GM23338 (cell line): Measurements from ENCODE around the gene DST. TPM values are rescaled to one million over a fixed set of nuclear protein-coding genes. Genes with fewer than 3 reads are reported as not detected.
A peak's percentile ranks its signal among the peaks of the same experiment; 100 is the strongest.

Experiments
- ATAC-seq: fragments of 200-7000 bp; cut with Tn5 transposase; 3 replicates; pipeline ENCODE4 v1.9.1; 2020
- DNase-seq: peaks from one replicate; pipeline ENCODE4 v3.0.0-alpha.2; 2015; ENCODE audit warnings: low spot score
- H2AFZ ChIP-seq: fragments of 200-600 bp; sonication (generic); 2 replicates; pipeline ENCODE4 v1.8.0; 2016; ENCODE audit warnings: antibody characterized with exemption, mild to moderate bottlenecking, moderate library complexity
- H3F3A ChIP-seq: fragments of 200-600 bp; sonication (generic); replicated peaks from 2 replicates; pipeline ENCODE4 v1.8.0; 2017; ENCODE audit warnings: antibody characterized with exemption, mixed run types, low read depth
- H3K27ac ChIP-seq: fragments of 200-600 bp; sonication (generic); 2 replicates; pipeline ENCODE4 v1.6.1; 2016; ENCODE audit warnings: low read depth
- H3K27me3 ChIP-seq: fragments of 200-600 bp; sonication (generic); 2 replicates; pipeline ENCODE4 v1.8.0; 2016; ENCODE audit warnings: mild to moderate bottlenecking, mixed run types, moderate library complexity; ENCODE audit not compliant: insufficient read depth
- H3K36me3 ChIP-seq: fragments of 200-600 bp; sonication (generic); 2 replicates; pipeline ENCODE4 v1.8.0; 2016; ENCODE audit warnings: mild to moderate bottlenecking; ENCODE audit not compliant: insufficient read depth
- H3K4me1 ChIP-seq: fragments of 200-600 bp; sonication (generic); 2 replicates; pipeline ENCODE4 v1.8.0; 2016; ENCODE audit warnings: mild to moderate bottlenecking, moderate library complexity; ENCODE audit not compliant: insufficient read depth
- H3K4me2 ChIP-seq: fragments of 200-600 bp; sonication (generic); 2 replicates; pipeline ENCODE4 v1.7.1; 2017; ENCODE audit warnings: mixed run types
- H3K4me3 ChIP-seq: fragments of 200-600 bp; sonication (generic); 2 replicates; pipeline ENCODE4 v1.6.1; 2016; ENCODE audit warnings: mixed run types
- H3K79me2 ChIP-seq: fragments of 200-600 bp; sonication (generic); replicated peaks from 2 replicates; pipeline ENCODE4 v1.8.0; 2017; ENCODE audit warnings: mild to moderate bottlenecking; ENCODE audit not compliant: insufficient read depth
- H3K9me2 ChIP-seq: fragments of 200-600 bp; sonication (generic); 2 replicates; pipeline ENCODE4 v1.8.0; 2017; ENCODE audit not compliant: insufficient read depth
- H4K20me1 ChIP-seq: fragments of 200-600 bp; sonication (generic); replicated peaks from 2 replicates; pipeline ENCODE4 v1.8.0; 2017; ENCODE audit warnings: mild to moderate bottlenecking; ENCODE audit not compliant: insufficient read depth
- H3K27ac Mint-ChIP-seq: 2 replicates; pipeline ENCODE4 v1.8.0; 2020; ENCODE audit warnings: inconsistent platforms, mild to moderate bottlenecking, moderate library complexity, mixed read lengths
- H3K27me3 Mint-ChIP-seq: 3 replicates; pipeline ENCODE4 v1.8.0; 2022; ENCODE audit warnings: low read depth, mild to moderate bottlenecking, moderate library complexity, mixed read lengths, inconsistent platforms; ENCODE audit not compliant: insufficient read depth, poor library complexity
- H3K36me3 Mint-ChIP-seq: 3 replicates; pipeline ENCODE4 v1.8.0; 2021; ENCODE audit warnings: low read depth, mild to moderate bottlenecking, inconsistent platforms, moderate library complexity, mixed read lengths
- H3K4me1 Mint-ChIP-seq: 3 replicates; pipeline ENCODE4 v1.8.0; 2020; ENCODE audit warnings: mild to moderate bottlenecking, inconsistent platforms, mixed read lengths
- H3K4me3 Mint-ChIP-seq: 3 replicates; pipeline ENCODE4 v1.8.0; 2021; ENCODE audit warnings: moderate library complexity, mild to moderate bottlenecking, inconsistent platforms, mixed read lengths
- H3K9me3 Mint-ChIP-seq: 3 replicates; pipeline ENCODE4 v1.8.0; 2020; ENCODE audit warnings: moderate library complexity, mild to moderate bottlenecking, inconsistent platforms, mixed read lengths
- EZH2 ChIP-seq: fragments of 200-600 bp; sonication (generic); IDR thresholded peaks from one replicate; pipeline ENCODE4 v1.8.0; 2017; ENCODE audit warnings: antibody characterized with exemption, mild to moderate bottlenecking, low read depth; ENCODE audit not compliant: unreplicated experiment
- EZH2phosphoT487 ChIP-seq: fragments of 200-600 bp; sonication (generic); IDR thresholded peaks from one replicate; pipeline ENCODE4 v1.8.1; 2018; ENCODE audit warnings: antibody characterized with exemption; ENCODE audit not compliant: unreplicated experiment
- JUNB ChIP-seq: IDR thresholded peaks from one replicate; pipeline ENCODE4 v1.6.1; 2016; ENCODE audit warnings: antibody characterized with exemption; ENCODE audit not compliant: unreplicated experiment
- NANOG ChIP-seq: IDR thresholded peaks from 2 replicates; pipeline ENCODE4 v1.6.1; 2016; ENCODE audit warnings: antibody characterized with exemption, borderline replicate concordance
- POLR2AphosphoS5 ChIP-seq: IDR thresholded peaks from 2 replicates; pipeline ENCODE4 v1.6.1; 2016; ENCODE audit warnings: antibody characterized with exemption, low read depth
- STAT1 ChIP-seq: IDR thresholded peaks from one replicate; pipeline ENCODE4 v1.6.1; 2016; ENCODE audit warnings: antibody characterized with exemption; ENCODE audit not compliant: unreplicated experiment
- ZNF114 ChIP-seq: fragments of 250-450 bp; sonication (Bioruptor Pico); IDR thresholded peaks from 2 replicates; pipeline ENCODE4 v1.5.0; 2020; ENCODE audit warnings: mild to moderate bottlenecking, moderate library complexity
- ZNF331 ChIP-seq: fragments of 250-450 bp; sonication (Bioruptor Pico); IDR thresholded peaks from 2 replicates; pipeline ENCODE4 v1.5.0; 2020; ENCODE audit warnings: low read depth, mild to moderate bottlenecking, moderate library complexity
- polyA plus RNA-seq: library from polyadenylated mRNA; unstranded; fragments of >200 nt; fragmentation: Nextera tagmentation; extraction: Ambion mirVana; gene quantifications from 2 replicates; pipeline ENCODE4 v1.2.1, GENCODE V29; 2016
- total RNA-seq: library from RNA; depleted of rRNA; stranded (reverse); fragments of >200 nt; shearing (Covaris generic); gene quantifications from 2 replicates; pipeline ENCODE4 v1.2.3, GENCODE V29; 2014
- TF ChIP-seq, protein P1 (sequence below), 2 experiments: fragments of 200-600 bp in 1 of 2; sonication (generic) in 1 of 2; conservative IDR thresholded peaks; 2 replicates each; pipeline versions ENCODE4 v1.5.1 to v1.6.1; 2016 to 2017; ENCODE audit warnings: antibody characterized with exemption in 2 of 2, low read depth in 2 of 2, mild to moderate bottlenecking in 2 of 2, moderate library complexity in 1 of 2
- TF ChIP-seq, protein P2 (sequence below): fragments of 250-450 bp; sonication (Bioruptor Pico); IDR thresholded peaks from 2 replicates; pipeline ENCODE4 v1.5.0; 2020; ENCODE audit warnings: mild to moderate bottlenecking, moderate library complexity
- TF ChIP-seq, protein P3 (sequence below): IDR thresholded peaks from 2 replicates; pipeline ENCODE4 v1.6.1; 2016; ENCODE audit warnings: antibody characterized with exemption

The DST gene
- total and polyA plus RNA-seq, 2 experiments from 2014 or later = 88.7 to 188 TPM

DNA sequence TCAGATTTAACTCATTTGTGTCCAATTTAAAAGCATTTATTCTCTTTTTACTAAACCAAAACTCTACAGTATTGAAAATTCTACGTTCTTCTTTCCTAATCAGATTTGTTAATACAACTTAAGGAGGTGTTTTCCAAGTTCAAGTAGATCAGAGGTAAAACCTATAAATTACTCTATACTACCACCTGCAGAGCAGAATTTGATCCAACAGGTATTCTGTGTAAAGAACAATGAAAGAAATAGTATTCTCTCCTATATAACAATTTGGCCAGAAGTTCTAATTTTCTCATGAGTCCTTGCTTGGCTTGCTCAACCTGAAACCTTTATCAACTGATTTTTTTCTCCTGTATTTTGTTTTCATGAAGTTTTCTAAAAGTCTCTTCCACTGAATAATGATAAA lies 28.5 kb upstream of the DST start:
- Histone ChIP-seq H3K36me3 (no peaks in the 10 kb centered on the region), H3F3A (no peaks in the 10 kb centered on the region), H3K4me2 (no peak overlapping the region), H2AFZ (no peak overlapping the region), H4K20me1 (no peaks in the 10 kb centered on the region; the same call in 1 of the 2 replicates), H3K4me1 (no peaks in the 10 kb centered on the region), H3K27me3 (no peaks in the 10 kb centered on the region), H3K27ac (no peak overlapping the region), H3K4me3 (no peak overlapping the region), H3K79me2 (peaks cover 53% of the 10 kb centered on the region), H3K9me2 (no peaks in the 10 kb centered on the region)
- DNase-seq = no peak
- no peaks in the 10 kb centered on the region for H3K27me3 Mint-ChIP-seq
- no peak overlapping the region for H3K27ac Mint-ChIP-seq
- H3K9me3 Mint-ChIP-seq = no peaks in the 10 kb centered on the region
- no peaks in the 10 kb centered on the region; the same call in 2 of the 3 replicates for H3K36me3 Mint-ChIP-seq
- no peak for ATAC-seq
- TF ChIP-seq POLR2AphosphoS5 = no peak
- TF ChIP-seq, protein P1, sequence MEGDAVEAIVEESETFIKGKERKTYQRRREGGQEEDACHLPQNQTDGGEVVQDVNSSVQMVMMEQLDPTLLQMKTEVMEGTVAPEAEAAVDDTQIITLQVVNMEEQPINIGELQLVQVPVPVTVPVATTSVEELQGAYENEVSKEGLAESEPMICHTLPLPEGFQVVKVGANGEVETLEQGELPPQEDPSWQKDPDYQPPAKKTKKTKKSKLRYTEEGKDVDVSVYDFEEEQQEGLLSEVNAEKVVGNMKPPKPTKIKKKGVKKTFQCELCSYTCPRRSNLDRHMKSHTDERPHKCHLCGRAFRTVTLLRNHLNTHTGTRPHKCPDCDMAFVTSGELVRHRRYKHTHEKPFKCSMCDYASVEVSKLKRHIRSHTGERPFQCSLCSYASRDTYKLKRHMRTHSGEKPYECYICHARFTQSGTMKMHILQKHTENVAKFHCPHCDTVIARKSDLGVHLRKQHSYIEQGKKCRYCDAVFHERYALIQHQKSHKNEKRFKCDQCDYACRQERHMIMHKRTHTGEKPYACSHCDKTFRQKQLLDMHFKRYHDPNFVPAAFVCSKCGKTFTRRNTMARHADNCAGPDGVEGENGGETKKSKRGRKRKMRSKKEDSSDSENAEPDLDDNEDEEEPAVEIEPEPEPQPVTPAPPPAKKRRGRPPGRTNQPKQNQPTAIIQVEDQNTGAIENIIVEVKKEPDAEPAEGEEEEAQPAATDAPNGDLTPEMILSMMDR (conservative IDR thresholded peaks at IDR 0.05; ENCODE audit: low read depth in 2 of 2) = peak in 1 of 2 experiments; percentile 21; a peak in 1 of 4 replicates
- H3K4me3 Mint-ChIP-seq = no peak overlapping the region
- H3K4me1 Mint-ChIP-seq = no peaks in the 10 kb centered on the region

DNA sequence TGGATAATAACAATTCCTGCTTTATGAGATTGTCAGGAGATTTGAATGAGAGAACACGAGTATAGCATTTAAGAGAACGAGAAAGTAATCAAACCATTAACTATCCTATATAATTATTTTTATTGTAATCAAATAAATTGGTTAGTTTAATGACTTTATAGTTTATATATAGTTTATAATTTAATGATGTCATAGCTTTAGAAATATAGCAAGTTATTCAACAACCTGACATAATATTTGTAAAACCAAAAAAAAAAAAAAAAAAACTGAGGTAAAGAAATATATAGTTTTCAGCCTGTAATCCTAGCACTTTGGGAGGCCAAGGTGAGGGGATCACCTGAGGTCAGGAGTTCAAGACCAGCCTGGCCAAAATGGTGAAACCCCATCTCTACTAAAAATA lies 26.4 kb upstream of the DST start:
- DNase-seq = no peak
- Mint-ChIP-seq H3K4me1 (no peaks in the 10 kb centered on the region; the same call in 2 of the 3 replicates), H3K9me3 (no peaks in the 10 kb centered on the region), H3K36me3 (no peaks in the 10 kb centered on the region; the same call in 2 of the 3 replicates), H3K27ac (no peak overlapping the region), H3K4me3 (no peak overlapping the region), H3K27me3 (no peaks in the 10 kb centered on the region)
- Histone ChIP-seq H3F3A (no peaks in the 10 kb centered on the region), H3K4me2 (no peak overlapping the region), H3K4me3 (no peak overlapping the region), H3K27me3 (no peaks in the 10 kb centered on the region), H3K9me2 (no peaks in the 10 kb centered on the region), H3K4me1 (no peaks in the 10 kb centered on the region), H3K79me2 (peaks cover 38% of the 10 kb centered on the region), H3K36me3 (no peaks in the 10 kb centered on the region), H2AFZ (no peak overlapping the region), H3K27ac (no peak overlapping the region), H4K20me1 (no peaks in the 10 kb centered on the region; the same call in 1 of the 2 replicates)
- no peak for ATAC-seq
- no peak for TF ChIP-seq EZH2phosphoT487
- TF ChIP-seq, protein P2, sequence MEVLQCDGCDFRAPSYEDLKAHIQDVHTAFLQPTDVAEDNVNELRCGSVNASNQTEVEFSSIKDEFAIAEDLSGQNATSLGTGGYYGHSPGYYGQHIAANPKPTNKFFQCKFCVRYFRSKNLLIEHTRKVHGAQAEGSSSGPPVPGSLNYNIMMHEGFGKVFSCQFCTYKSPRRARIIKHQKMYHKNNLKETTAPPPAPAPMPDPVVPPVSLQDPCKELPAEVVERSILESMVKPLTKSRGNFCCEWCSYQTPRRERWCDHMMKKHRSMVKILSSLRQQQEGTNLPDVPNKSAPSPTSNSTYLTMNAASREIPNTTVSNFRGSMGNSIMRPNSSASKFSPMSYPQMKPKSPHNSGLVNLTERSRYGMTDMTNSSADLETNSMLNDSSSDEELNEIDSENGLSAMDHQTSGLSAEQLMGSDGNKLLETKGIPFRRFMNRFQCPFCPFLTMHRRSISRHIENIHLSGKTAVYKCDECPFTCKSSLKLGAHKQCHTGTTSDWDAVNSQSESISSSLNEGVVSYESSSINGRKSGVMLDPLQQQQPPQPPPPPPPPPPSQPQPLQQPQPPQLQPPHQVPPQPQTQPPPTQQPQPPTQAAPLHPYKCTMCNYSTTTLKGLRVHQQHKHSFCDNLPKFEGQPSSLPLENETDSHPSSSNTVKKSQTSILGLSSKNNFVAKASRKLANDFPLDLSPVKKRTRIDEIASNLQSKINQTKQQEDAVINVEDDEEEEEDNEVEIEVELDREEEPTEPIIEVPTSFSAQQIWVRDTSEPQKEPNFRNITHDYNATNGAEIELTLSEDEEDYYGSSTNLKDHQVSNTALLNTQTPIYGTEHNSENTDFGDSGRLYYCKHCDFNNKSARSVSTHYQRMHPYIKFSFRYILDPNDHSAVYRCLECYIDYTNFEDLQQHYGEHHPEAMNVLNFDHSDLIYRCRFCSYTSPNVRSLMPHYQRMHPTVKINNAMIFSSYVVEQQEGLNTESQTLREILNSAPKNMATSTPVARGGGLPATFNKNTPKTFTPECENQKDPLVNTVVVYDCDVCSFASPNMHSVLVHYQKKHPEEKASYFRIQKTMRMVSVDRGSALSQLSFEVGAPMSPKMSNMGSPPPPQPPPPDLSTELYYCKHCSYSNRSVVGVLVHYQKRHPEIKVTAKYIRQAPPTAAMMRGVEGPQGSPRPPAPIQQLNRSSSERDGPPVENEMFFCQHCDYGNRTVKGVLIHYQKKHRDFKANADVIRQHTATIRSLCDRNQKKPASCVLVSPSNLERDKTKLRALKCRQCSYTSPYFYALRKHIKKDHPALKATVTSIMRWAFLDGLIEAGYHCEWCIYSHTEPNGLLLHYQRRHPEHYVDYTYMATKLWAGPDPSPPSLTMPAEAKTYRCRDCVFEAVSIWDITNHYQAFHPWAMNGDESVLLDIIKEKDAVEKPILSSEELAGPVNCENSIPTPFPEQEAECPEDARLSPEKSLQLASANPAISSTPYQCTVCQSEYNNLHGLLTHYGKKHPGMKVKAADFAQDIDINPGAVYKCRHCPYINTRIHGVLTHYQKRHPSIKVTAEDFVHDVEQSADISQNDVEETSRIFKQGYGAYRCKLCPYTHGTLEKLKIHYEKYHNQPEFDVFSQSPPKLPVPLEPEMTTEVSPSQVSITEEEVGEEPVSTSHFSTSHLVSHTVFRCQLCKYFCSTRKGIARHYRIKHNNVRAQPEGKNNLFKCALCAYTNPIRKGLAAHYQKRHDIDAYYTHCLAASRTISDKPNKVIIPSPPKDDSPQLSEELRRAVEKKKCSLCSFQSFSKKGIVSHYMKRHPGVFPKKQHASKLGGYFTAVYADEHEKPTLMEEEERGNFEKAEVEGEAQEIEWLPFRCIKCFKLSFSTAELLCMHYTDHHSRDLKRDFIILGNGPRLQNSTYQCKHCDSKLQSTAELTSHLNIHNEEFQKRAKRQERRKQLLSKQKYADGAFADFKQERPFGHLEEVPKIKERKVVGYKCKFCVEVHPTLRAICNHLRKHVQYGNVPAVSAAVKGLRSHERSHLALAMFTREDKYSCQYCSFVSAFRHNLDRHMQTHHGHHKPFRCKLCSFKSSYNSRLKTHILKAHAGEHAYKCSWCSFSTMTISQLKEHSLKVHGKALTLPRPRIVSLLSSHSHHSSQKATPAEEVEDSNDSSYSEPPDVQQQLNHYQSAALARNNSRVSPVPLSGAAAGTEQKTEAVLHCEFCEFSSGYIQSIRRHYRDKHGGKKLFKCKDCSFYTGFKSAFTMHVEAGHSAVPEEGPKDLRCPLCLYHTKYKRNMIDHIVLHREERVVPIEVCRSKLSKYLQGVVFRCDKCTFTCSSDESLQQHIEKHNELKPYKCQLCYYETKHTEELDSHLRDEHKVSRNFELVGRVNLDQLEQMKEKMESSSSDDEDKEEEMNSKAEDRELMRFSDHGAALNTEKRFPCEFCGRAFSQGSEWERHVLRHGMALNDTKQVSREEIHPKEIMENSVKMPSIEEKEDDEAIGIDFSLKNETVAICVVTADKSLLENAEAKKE (CRISPR knock-in tag) = no peak
- no peak for TF ChIP-seq ZNF114
- TF ChIP-seq, protein P3, sequence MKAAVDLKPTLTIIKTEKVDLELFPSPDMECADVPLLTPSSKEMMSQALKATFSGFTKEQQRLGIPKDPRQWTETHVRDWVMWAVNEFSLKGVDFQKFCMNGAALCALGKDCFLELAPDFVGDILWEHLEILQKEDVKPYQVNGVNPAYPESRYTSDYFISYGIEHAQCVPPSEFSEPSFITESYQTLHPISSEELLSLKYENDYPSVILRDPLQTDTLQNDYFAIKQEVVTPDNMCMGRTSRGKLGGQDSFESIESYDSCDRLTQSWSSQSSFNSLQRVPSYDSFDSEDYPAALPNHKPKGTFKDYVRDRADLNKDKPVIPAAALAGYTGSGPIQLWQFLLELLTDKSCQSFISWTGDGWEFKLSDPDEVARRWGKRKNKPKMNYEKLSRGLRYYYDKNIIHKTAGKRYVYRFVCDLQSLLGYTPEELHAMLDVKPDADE = no peak
- no peak for TF ChIP-seq POLR2AphosphoS5
- no peak for TF ChIP-seq STAT1
- TF ChIP-seq, protein P1 (conservative IDR thresholded peaks at IDR 0.05; ENCODE audit: low read depth in 2 of 2) = no peak
- no peak for TF ChIP-seq JUNB
- TF ChIP-seq NANOG = no peak
- no peak for TF ChIP-seq ZNF331 (CRISPR knock-in tag)
- TF ChIP-seq EZH2 = no peak
